HG02623 (cell line): ENCODE data around the gene CYP2C19.
"Not testable (repeated sequence)": the region's sequence is repeated elsewhere in the genome, so short reads cannot be mapped to it uniquely, and the experiment has no call there.

ENCODE experiments used
- ATAC-seq: cut with Tn5 transposase; IDR thresholded peaks from one replicate; pipeline ENCODE4 v1.9.1; 2021; ENCODE audit warnings: moderate library complexity; ENCODE audit not compliant: unreplicated experiment

The CYP2C19 gene

GRCh38 chr10:94878649-94879048, 116.2 kb downstream of the CYP2C19 start:
- ATAC-seq, result no peak

DNA sequence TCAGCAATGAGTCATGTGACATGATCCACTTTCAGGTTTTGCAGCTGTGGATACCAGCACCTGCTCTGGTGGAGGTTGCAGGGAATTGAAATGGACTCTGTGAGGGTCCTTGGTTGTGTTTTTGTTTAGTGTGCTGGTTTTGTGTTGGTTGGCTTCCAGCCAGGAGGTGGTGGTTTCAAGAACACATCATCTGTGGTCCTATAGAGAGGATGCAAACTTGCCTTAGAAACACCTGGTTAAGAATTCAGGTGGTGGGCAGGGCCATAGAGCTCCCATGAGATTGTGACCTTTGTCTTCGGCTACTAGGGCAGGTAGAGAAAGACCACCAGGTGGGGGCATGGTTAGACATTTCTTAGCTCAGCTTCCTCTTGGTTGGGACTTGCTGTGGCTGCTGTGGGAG, 116.7 kb downstream of the CYP2C19 start:
- no peak for ATAC-seq

GRCh38 chr10:94889123-94889522, 126.6 kb downstream of the CYP2C19 start:
- ATAC-seq, result no peak

DNA sequence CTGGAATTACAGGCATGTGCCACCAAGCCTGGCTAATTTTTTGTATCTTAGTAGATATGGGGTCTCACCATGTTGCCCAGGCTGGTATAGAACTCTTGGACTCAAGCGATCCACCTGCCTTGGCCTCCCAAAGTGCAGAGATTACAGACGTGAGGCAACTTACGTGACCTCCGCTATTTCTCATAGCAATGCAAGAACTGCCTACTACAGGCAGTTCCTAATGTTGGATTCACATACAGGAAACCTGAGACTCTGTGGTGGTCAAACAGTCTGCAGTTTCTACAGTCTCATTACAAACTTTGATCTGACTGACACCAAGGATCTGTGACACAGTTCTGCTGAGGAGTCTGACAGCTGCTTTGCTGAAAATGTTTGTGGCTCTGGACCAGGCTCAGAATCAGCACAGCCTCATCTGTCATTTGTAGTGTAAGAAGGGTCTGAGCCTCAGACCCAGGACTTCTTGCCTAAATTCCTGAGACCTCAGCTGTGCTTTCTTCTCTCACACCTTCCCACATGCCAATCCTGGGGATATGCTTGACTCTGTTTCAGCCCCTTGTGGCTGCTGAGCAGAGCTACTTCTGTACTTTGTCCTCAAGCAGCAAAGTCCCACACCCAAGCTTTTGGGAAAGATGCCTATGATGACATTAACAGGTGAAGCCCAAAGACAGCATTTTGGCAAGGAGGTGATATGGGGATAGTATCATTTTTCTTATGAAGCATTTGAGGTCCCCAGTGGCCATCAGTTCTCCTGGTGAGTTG, 128.0 kb downstream of the CYP2C19 start:
- no peak for ATAC-seq

DNA sequence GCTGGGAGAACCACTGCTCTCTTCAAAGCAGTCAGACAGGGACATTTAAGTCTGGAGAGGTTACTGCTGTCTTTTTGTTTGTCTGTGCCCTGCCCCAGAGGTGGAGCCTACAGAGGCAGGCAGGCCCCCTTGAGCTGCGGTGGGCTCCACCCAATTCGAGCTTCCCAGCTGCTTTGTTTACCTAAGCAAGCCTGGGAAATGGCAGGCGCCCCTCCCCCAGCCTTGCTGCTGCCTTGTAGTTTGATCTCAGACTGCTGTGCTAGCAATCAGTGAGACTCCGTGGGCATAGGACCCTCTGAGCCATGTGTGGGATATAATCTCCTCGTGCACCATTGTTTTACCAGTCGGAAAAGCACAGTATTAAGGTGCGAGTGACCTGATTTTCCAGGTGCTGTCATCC, 135.9 kb downstream of the CYP2C19 start:
- not testable (repeated sequence) for ATAC-seq

- no peak for ATAC-seq
Observed at GRCh38 chr10:94902080-94902479, 139.6 kb downstream of the CYP2C19 start.

- ATAC-seq, result no peak
Observed at GRCh38 chr10:94902570-94902969, 140.1 kb downstream of the CYP2C19 start.
